ENCODE data around the gene MMP3. TPM values are rescaled to one million over a fixed set of nuclear protein-coding genes. Genes with fewer than 3 reads are reported as not detected.
"Not testable (repeated sequence)": the region's sequence is repeated elsewhere in the genome, so short reads cannot be mapped to it uniquely, and the experiment has no call there.

Gene MMP3
- total RNA-seq, result under 1 TPM in 1 of 2 donors, not detected in 1; 0.10 TPM
- not detected for polyA plus RNA-seq (ENCODE audit: insufficient read length in 2 of 2)
- long read RNA-seq, donor 1, result 0 reads
- long read RNA-seq, donor 2, result 0 reads
- long read RNA-seq, donor 3, result 0 reads
- long read RNA-seq, donor 4, result 0 reads

- H3K36me3 ChIP-seq (ENCODE audit: control insufficient read depth, insufficient read depth, low read length), result no peaks in the 10 kb centered on the region
- WGBS (ENCODE audit: insufficient coverage), result 91% methylated on average over 4 of the region's 4 CpGs
- no peak within 1 kb of the TSS for H3K4me3 ChIP-seq (ENCODE audit: low read depth, low read length)
- DNase-seq (ENCODE audit: low read depth in 4 of 6, low spot score in 6 of 6), result no peak
- no peaks in the 10 kb centered on the region for H3K27me3 ChIP-seq (ENCODE audit: control insufficient read depth, insufficient read depth, low read length)
- H3K27ac ChIP-seq (ENCODE audit: low read depth, low read length), result no peak within 1 kb of the TSS
- no peaks in the 10 kb centered on the region for H3K4me1 ChIP-seq (ENCODE audit: control insufficient read depth, insufficient read depth, low read length)
- H3K9me3 ChIP-seq (ENCODE audit: control insufficient read depth, insufficient read depth, low read length), result no peaks in the 10 kb centered on the region
Observed at GRCh38 chr11:102843489-102843888, at the start of gene MMP3. Gene MMP3 (minus strand): TSS chr11:102843609. CDS start chr11:102843546, 63 bp downstream.

- no peak for DNase-seq (ENCODE audit: low read depth in 4 of 6, low spot score in 6 of 6)
Observed at GRCh38 chr11:102891736-102892135, 48.3 kb upstream of the MMP3 start.

GRCh38 chr11:102886999-102887398 is 43.6 kb upstream of the MMP3 start:
- H3K4me3 ChIP-seq (ENCODE audit: low read depth, low read length), result no peak overlapping the region
- no peak overlapping the region for H3K27ac ChIP-seq (ENCODE audit: low read depth, low read length)
- DNase-seq (ENCODE audit: low read depth in 4 of 6, low spot score in 6 of 6), result peak in 2 of 6 donors; percentile 32 to 38
- H3K4me1 ChIP-seq (ENCODE audit: control insufficient read depth, insufficient read depth, low read length), result no peaks in the 10 kb centered on the region
- H3K27me3 ChIP-seq (ENCODE audit: control insufficient read depth, insufficient read depth, low read length), result no peaks in the 10 kb centered on the region
- H3K9me3 ChIP-seq (ENCODE audit: control insufficient read depth, insufficient read depth, low read length), result no peaks in the 10 kb centered on the region
- no peaks in the 10 kb centered on the region for H3K36me3 ChIP-seq (ENCODE audit: control insufficient read depth, insufficient read depth, low read length)
- 79% methylated on average over 6 of the region's 6 CpGs for WGBS (ENCODE audit: insufficient coverage)

More at GRCh38 chr11:102891736-102892135, 48.3 kb upstream of the MMP3 start:
- Histone ChIP-seq H3K27me3 (ENCODE audit: control insufficient read depth, insufficient read depth, low read length) (no peaks in the 10 kb centered on the region), H3K36me3 (ENCODE audit: control insufficient read depth, insufficient read depth, low read length) (no peaks in the 10 kb centered on the region), H3K4me1 (ENCODE audit: control insufficient read depth, insufficient read depth, low read length) (no peaks in the 10 kb centered on the region), H3K27ac (ENCODE audit: low read depth, low read length) (no peak overlapping the region), H3K4me3 (ENCODE audit: low read depth, low read length) (no peak overlapping the region), H3K9me3 (ENCODE audit: control insufficient read depth, insufficient read depth, low read length) (no peaks in the 10 kb centered on the region)
- WGBS (ENCODE audit: insufficient coverage), result no CpG with 5 or more reads among the region's 1 CpG

- no peaks in the 10 kb centered on the region for H3K36me3 ChIP-seq (ENCODE audit: control insufficient read depth, insufficient read depth, low read length)
- no peak for DNase-seq (ENCODE audit: low read depth in 4 of 6, low spot score in 6 of 6)
- 100% methylated on average over 1 of the region's 3 CpGs for WGBS (ENCODE audit: insufficient coverage)
- no peaks in the 10 kb centered on the region for H3K9me3 ChIP-seq (ENCODE audit: control insufficient read depth, insufficient read depth, low read length)
- no peak overlapping the region for H3K27ac ChIP-seq (ENCODE audit: low read depth, low read length)
- no peak overlapping the region for H3K4me3 ChIP-seq (ENCODE audit: low read depth, low read length)
- no peaks in the 10 kb centered on the region for H3K4me1 ChIP-seq (ENCODE audit: control insufficient read depth, insufficient read depth, low read length)
- H3K27me3 ChIP-seq (ENCODE audit: control insufficient read depth, insufficient read depth, low read length), result no peaks in the 10 kb centered on the region
Observed at GRCh38 chr11:102883141-102883540, 39.7 kb upstream of the MMP3 start.

GRCh38 chr11:102882389-102883024 is 39.1 kb upstream of the MMP3 start:
- WGBS (ENCODE audit: insufficient coverage), result 90% methylated on average over 2 of the region's 4 CpGs
- Histone ChIP-seq H3K9me3 (ENCODE audit: control insufficient read depth, insufficient read depth, low read length) (no peaks in the 10 kb centered on the region), H3K27ac (ENCODE audit: low read depth, low read length) (no peak overlapping the region), H3K27me3 (ENCODE audit: control insufficient read depth, insufficient read depth, low read length) (no peaks in the 10 kb centered on the region), H3K36me3 (ENCODE audit: control insufficient read depth, insufficient read depth, low read length) (no peaks in the 10 kb centered on the region), H3K4me1 (ENCODE audit: control insufficient read depth, insufficient read depth, low read length) (no peaks in the 10 kb centered on the region), H3K4me3 (ENCODE audit: low read depth, low read length) (no peak overlapping the region)
- no peak for DNase-seq (ENCODE audit: low read depth in 4 of 6, low spot score in 6 of 6)

- no peaks in the 10 kb centered on the region for H3K36me3 ChIP-seq (ENCODE audit: control insufficient read depth, insufficient read depth, low read length)
- H3K4me1 ChIP-seq (ENCODE audit: control insufficient read depth, insufficient read depth, low read length), result no peaks in the 10 kb centered on the region
- H3K4me3 ChIP-seq (ENCODE audit: low read depth, low read length), result no peak overlapping the region
- DNase-seq (ENCODE audit: low read depth in 4 of 6, low spot score in 6 of 6), result no peak
- H3K27me3 ChIP-seq (ENCODE audit: control insufficient read depth, insufficient read depth, low read length), result no peaks in the 10 kb centered on the region
- 89% methylated on average over 5 of the region's 5 CpGs for WGBS (ENCODE audit: insufficient coverage)
- H3K27ac ChIP-seq (ENCODE audit: low read depth, low read length), result no peak overlapping the region
- no peaks in the 10 kb centered on the region for H3K9me3 ChIP-seq (ENCODE audit: control insufficient read depth, insufficient read depth, low read length)
Observed at GRCh38 chr11:102879801-102880200, 36.4 kb upstream of the MMP3 start.

GRCh38 chr11:102878595-102878994 is 35.2 kb upstream of the MMP3 start:
- 95% methylated on average over 2 of the region's 2 CpGs for WGBS (ENCODE audit: insufficient coverage)
- no peak for DNase-seq (ENCODE audit: low read depth in 4 of 6, low spot score in 6 of 6)
- Histone ChIP-seq H3K4me1 (ENCODE audit: control insufficient read depth, insufficient read depth, low read length) (no peaks in the 10 kb centered on the region), H3K9me3 (ENCODE audit: control insufficient read depth, insufficient read depth, low read length) (no peaks in the 10 kb centered on the region), H3K4me3 (ENCODE audit: low read depth, low read length) (no peak overlapping the region), H3K27ac (ENCODE audit: low read depth, low read length) (no peak overlapping the region), H3K27me3 (ENCODE audit: control insufficient read depth, insufficient read depth, low read length) (no peaks in the 10 kb centered on the region), H3K36me3 (ENCODE audit: control insufficient read depth, insufficient read depth, low read length) (no peaks in the 10 kb centered on the region)

GRCh38 chr11:102874852-102875251 is 31.4 kb upstream of the MMP3 start, which contains the start of gene MMP12:
Gene MMP12 (minus strand): TSS chr11:102874982. CDS start chr11:102874937, 45 bp downstream.
- Histone ChIP-seq H3K9me3 (ENCODE audit: control insufficient read depth, insufficient read depth, low read length) (no peaks in the 10 kb centered on the region), H3K4me3 (ENCODE audit: low read depth, low read length) (no peak within 1 kb of the TSS)

GRCh38 chr11:102869354-102869964 is 26.1 kb upstream of the MMP3 start:
- DNase-seq (ENCODE audit: low read depth in 4 of 6, low spot score in 6 of 6); H3K9me3 ChIP-seq (ENCODE audit: control insufficient read depth, insufficient read depth, low read length); H3K27me3 ChIP-seq (ENCODE audit: control insufficient read depth, insufficient read depth, low read length); H3K4me3 ChIP-seq (ENCODE audit: low read depth, low read length); H3K36me3 ChIP-seq (ENCODE audit: control insufficient read depth, insufficient read depth, low read length); H3K4me1 ChIP-seq (ENCODE audit: control insufficient read depth, insufficient read depth, low read length); H3K27ac ChIP-seq (ENCODE audit: low read depth, low read length): not testable (repeated sequence)
- 100% methylated on average over 1 of the region's 8 CpGs for WGBS (ENCODE audit: insufficient coverage)

More at GRCh38 chr11:102874852-102875251, 31.4 kb upstream of the MMP3 start, which contains the start of gene MMP12:
- no peak for DNase-seq (ENCODE audit: low read depth in 4 of 6, low spot score in 6 of 6)
- Histone ChIP-seq H3K36me3 (ENCODE audit: control insufficient read depth, insufficient read depth, low read length) (no peaks in the 10 kb centered on the region), H3K27ac (ENCODE audit: low read depth, low read length) (no peak within 1 kb of the TSS), H3K27me3 (ENCODE audit: control insufficient read depth, insufficient read depth, low read length) (no peaks in the 10 kb centered on the region), H3K4me1 (ENCODE audit: control insufficient read depth, insufficient read depth, low read length) (no peaks in the 10 kb centered on the region)
- no CpG with 5 or more reads among the region's 4 CpGs for WGBS (ENCODE audit: insufficient coverage)

- WGBS (ENCODE audit: insufficient coverage), result no CpG with 5 or more reads among the region's 3 CpGs
- DNase-seq (ENCODE audit: low read depth in 4 of 6, low spot score in 6 of 6), result no peak
Observed at GRCh38 chr11:102868339-102868738, 24.9 kb upstream of the MMP3 start.

More at GRCh38 chr11:102868339-102868738, 24.9 kb upstream of the MMP3 start:
- H3K27me3 ChIP-seq (ENCODE audit: control insufficient read depth, insufficient read depth, low read length), result no peaks in the 10 kb centered on the region
- H3K4me3 ChIP-seq (ENCODE audit: low read depth, low read length), result no peak overlapping the region
- H3K36me3 ChIP-seq (ENCODE audit: control insufficient read depth, insufficient read depth, low read length), result no peaks in the 10 kb centered on the region
- no peaks in the 10 kb centered on the region for H3K4me1 ChIP-seq (ENCODE audit: control insufficient read depth, insufficient read depth, low read length)
- H3K27ac ChIP-seq (ENCODE audit: low read depth, low read length), result no peak overlapping the region
- H3K9me3 ChIP-seq (ENCODE audit: control insufficient read depth, insufficient read depth, low read length), result no peaks in the 10 kb centered on the region
